ENCODE results near the gene OR10G7.

The OR10G7 gene

DNA sequence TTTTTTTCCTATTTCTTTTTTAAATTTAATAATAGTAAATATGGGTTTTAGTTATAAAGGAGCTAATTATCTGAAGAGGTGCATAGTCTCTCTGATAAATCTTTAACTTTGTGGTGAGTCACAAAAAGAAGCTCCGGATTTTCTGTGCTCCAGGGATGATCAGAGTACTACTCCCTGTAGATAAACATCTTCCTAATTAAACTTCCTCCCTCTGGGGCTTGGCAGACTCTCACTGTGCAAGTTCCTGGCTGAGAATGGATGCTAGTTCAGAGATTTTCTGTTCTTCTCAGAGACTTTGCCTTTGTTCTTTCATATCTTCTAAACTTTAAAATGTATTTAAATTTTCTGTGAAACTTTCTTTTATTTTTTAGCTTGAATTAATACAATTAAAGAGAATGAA is at the start of gene OR10G7:
Gene OR10G7 (minus strand): TSS at position 72 of the 400 bp plus-strand sequence. CDS start 2,324 bp downstream, outside the sequence.
- DNase-seq (ENCODE audit: low read depth), result no peak

DNA sequence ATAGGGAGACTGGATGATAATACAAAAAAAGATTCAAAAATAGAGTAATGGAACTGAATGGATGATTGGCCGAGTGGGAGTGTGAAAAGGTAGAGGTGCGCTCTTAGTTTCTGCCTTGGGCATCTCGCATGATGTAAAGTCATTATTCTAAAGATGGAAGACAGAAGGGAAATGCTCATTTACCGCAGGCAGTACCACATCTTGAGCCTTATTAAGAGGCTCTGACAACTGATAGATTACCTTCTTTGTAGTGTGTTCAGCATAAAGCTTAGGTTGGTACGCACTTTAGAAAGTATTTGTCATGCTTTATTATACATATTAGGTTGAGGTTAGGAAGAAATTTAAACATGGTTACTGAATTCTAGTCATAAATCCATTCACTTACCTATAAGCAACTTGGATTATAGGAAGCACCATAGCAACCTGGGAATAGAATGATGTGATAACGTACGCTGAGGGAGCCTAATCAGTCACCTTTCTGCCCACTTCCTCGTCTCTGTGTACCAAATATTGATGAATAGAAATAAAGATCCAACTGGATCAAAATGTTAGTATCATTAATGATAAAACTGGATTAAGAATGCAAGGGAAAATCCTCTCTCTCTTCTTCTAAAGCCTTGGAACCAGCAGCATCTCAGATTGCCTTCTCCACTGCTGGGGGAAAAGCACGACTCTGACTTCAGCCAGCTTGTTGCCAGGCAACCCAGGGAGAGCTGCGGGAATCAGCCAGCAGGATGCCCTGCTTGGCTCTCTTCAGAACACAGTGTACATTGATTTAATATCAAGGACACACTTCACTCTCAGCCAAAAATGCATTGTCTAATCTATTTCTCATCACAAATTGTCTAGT is 45.1 kb upstream of the OR10G7 start:
- DNase-seq (ENCODE audit: low read depth), result no peak

DNA sequence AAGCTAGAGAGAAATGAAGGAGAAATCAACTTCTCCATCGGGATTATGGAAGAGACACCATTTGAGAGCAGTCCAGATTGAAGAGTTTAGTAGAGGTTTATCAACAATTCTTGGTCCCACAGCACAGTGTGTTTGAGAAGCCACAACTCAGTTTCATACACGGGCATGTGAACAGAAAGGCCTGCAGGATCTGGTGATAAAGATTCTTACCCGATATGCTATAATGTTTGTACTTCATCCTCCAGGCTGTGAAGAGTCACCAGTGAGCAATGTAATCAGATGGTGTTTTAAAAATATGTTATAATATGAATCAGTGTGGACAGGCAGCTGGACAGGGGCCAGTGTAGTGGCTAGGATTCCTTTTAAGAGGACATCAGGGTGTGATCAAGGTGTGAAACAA is 44.5 kb upstream of the OR10G7 start:
- no peak for DNase-seq (ENCODE audit: low read depth)

DNA sequence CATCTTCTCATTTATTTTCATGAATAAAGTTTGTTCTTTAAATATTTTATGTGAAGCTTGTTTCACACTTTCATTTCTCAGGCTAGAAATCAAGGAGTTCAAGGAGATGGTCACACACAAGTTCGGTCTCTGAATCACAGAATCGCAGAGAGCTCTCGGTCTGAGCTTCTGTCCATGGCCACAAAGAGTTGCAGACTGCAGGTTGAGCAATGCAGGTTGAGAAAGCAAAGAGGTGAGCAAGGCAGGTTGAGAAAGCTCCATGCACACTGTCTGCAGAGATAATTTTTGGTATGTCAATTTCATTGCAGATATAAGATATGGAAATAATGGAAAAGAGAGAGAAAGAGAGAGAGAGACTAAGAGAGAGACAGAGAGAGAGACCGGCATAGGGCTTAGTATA is 41.2 kb upstream of the OR10G7 start:
- DNase-seq (ENCODE audit: low read depth), result no peak

GRCh38 chr11:124081483-124081882 is 40.4 kb upstream of the OR10G7 start:
- no peak for DNase-seq (ENCODE audit: low read depth)

- no peak for DNase-seq (ENCODE audit: low read depth)
These were observed 39.3 kb upstream of the OR10G7 start for GRCh38 chr11:124080327-124081001.

DNA sequence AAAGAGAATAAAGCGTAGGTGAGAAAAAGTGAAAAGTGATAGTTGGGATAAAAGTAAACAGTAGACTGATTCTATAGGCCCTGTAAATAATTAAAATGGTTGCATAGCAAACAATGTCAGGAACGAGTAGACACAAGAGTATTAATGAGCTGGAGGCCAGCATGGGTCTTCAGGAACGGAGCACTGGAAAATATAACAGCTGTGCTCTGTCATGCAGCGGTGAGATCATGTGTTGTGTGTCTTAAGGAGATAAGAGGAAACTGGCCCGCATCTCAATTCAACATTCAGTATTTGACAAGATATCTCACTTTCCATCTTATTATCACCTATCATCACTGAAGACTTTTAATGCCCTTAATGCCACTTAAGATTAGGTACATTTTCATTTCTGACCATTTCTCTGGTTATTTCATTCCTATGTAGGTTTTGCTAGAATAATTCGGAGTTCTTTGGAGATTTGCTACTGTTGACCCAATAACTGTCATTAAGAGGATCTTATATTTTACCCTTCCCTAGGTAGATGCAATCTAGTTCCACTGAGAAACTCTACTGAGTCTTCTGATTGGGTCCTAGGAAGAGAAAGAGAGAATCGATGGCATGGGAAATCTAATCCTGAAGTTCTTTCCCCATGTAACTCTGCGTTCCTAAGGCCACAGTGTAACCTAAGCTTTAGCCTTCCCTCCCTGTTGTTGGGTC is 38.7 kb upstream of the OR10G7 start:
- DNase-seq (ENCODE audit: low read depth), result no peak

DNA sequence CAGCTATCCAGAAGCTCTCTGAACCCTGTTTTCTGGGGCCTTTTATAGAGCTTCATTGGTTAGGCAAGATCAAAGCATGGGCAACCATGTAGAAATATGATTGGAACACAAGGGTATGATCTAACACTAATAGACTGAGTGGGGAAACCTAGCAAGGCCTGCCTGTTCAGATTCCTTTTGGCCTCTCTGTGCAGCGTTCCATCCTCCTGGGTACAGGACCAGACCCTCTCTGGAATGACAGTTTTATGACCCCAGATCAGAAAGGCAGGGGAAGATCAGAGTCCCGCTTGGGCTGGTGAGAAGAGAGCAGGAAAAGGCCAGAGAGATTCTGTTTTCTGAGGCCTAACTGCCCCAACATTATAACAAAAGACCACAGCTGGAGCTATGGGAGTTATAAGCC is 37.5 kb upstream of the OR10G7 start:
- DNase-seq (ENCODE audit: low read depth), result no peak

GRCh38 chr11:124077266-124077665 is 36.1 kb upstream of the OR10G7 start:
- DNase-seq (ENCODE audit: low read depth), result no peak

- DNase-seq (ENCODE audit: low read depth), result no peak
These were observed 34.9 kb upstream of the OR10G7 start for GRCh38 chr11:124075841-124076651.

DNA sequence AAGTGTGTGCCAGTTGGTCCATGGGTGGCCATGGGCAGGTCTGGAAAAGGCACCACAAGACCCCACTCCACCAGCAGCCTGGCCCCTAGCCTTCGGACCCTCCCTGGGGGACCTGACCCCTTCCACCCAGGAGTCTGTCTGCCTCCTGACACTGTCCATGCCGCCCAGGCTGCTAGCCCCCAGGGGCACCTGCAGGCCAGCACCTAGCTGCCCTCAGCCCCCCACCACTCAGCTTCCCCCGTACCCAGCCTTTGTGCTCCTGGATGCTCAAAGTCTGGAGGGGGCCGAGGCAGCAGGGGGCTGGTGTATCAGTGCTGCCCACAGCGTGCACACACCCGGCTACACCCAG is 34.3 kb upstream of the OR10G7 start:
- DNase-seq (ENCODE audit: low read depth), result no peak

DNA sequence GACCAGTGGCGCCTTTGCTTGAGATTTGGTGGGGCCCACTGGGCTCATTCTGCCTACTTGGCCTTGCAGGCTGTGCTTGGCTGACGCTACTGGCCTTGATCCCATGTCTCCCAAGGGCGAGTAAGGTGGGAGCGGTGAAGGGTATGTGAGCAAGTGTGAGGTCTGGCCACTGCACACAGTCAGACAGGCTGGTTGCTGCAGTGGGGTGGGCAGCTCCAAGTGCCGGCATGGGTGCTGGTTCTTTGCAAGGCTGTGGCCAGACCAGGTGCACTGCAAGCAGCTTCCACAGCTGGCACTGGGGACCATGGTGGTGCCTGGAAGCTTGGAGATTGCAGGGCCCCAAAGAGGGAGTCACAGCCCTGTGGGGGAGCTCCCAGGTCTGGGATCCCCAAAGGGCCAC is 33.4 kb upstream of the OR10G7 start:
- no peak for DNase-seq (ENCODE audit: low read depth)

DNA sequence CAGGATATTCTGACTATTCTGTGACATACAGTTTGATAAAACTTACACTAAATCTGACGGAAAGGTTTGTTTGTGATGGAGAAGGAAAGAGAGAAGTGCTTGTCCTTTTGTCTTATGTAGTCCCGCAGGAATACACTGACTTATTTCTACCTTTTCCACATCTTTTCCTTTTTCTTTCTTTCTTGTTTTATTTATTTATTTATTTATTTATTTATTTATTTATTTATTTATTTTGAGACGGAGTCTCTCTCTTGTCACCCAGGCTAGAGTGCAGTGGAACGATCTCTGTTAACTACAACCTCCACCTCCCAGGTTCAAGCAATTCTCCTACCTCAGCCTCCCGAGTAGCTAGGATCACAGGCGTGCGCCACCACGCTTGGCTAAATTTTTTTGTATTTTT is 31.0 kb upstream of the OR10G7 start:
- no peak for DNase-seq (ENCODE audit: low read depth)

DNA sequence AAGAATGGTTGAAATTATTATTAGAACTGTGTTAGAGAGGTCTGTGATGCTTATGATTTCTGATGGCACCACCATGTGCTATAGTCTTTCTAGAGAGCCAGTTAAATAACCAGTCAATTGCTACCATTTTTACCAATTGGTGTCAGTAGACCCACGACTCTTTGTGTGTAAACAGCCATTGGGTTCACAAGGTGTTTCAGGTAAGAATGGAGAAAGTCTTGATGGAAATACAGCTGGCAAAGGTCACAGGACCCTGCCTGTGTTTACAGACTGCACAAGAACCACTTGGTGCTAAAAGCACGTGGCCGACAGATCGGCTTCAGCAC is 30.5 kb upstream of the OR10G7 start:
- DNase-seq (ENCODE audit: low read depth), result no peak

- peak; percentile 34 for DNase-seq (ENCODE audit: low read depth)
These were observed 29.9 kb upstream of the OR10G7 start for GRCh38 chr11:124070915-124071622.

DNA sequence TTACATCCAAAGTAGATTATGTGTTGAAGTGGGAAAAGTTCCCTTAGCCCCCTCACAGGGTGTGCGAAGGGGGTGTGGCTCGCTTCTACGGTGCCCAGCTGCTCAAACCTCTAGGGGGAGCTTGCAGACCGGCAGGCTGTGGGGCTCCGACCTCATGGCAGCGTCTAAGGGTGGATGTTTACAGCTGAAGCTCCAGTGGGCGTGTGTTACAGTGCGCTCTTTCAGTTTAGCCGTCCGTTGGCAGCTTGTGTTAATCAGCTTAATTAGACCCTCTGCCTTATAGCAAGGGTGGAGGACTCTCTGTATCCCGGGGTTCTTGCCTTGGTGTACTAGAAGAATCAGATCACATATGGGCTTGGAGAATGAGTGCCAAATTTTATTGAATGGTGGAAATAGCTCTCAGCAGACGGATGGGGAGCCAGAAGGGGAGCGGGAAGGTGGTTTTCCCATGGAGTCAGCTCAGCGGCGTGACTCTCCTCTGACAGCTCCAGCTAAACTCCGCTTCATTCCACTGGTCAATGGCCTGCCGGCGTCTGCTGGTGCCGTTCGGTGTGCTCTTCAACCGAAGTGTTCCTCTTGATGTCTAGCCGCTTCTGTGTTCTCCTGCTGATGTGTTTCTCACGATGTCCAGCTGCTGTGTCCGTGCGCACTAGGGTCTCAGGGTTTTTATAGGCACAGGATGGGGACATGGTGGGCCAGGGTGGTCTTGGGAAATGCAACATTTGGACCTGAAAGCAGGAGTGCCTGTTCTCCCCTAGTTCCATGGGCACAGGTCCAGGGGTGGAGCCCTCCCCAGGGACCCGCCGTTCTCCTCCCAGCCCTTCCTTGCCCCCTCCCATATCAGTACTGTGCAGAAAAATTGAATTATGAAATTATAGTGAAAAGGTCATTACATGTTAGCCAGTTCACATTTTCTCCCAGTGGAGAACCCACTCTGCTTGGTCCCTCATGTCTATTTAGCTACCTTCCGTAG is 28.6 kb upstream of the OR10G7 start:
- no peak for DNase-seq (ENCODE audit: low read depth)

DNA sequence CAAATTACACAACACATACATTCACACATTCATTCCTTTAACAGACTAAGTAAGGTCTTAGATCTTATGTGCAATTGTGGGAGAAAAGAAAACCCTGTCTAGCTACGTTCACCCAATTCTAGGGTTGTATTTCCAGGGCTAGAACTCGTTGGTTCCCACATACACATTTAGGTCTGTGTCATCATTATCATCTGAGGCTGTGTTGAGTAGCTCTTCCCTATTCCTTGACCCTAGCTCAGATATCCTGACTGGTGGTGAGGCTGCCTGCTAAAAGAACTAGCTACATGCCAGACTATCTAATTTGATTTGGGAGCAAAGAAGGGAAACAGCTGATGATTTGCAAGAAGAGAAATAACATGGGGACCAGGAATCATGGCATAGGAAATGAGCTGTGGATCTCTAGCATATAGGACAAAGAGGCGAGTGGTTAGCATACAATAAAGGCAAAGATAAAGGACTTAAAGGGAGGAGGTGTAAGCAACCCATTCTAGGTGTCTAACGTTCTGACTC is 27.5 kb upstream of the OR10G7 start:
- no peak for DNase-seq (ENCODE audit: low read depth)

DNA sequence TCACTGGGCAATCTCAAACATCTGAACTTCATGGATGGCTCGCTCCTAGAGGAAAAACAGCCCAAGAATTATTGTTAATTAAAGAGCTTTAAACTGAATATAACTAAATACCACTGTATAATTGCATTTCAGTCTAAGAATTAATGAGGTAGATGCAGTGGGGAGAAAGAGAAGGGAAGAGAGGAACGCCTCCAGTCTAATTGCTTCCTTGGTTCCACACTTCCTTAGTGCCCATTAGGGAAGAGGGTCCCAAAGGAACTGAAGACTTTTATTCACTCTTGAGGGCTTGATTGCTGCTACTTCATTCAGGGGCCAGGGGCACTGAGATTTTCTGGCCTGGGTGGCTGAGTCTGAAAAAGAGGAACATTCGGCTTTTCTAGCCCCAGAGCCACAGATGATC is 11.8 kb upstream of the OR10G7 start:
- DNase-seq (ENCODE audit: low read depth), result no peak

DNA sequence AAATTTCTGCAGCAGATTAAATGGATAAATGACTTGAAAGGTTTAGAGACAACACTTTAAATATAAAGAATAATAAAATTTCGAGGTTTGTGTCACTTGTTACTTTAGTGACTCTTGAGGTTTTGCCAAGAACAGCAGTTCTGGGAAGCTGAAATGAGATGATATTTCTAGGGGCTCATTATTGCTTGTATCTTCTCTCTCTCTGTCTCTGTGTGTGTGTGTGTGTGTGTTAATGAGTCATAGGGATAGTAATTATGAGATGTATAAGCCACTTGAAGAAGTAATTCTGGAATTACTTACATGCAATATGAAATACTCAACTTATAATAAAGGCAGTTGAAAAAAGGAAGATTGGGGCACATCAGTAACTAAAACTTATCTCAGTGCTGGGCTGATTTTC is 9.6 kb upstream of the OR10G7 start:
- no peak for DNase-seq (ENCODE audit: low read depth)

- no peak for DNase-seq (ENCODE audit: low read depth)
These were observed 2.3 kb upstream of the OR10G7 start for GRCh38 chr11:124043420-124043819.

All from activated T-helper 9 cell treated with anti-CD3 and anti-CD28 coated beads, Interleukin-2, amount 50 U/mL, for 16 hours (primary cell).